ENCODE results near the gene DCUN1D2. TPM values are rescaled to one million over a fixed set of nuclear protein-coding genes. Genes with fewer than 3 reads are reported as not detected.

Gene DCUN1D2
- total RNA-seq, 1 donor from 2014 or later, result 17.0 TPM

- H3K27me3 Mint-ChIP-seq (ENCODE audit: low read depth), result no peaks in the 10 kb centered on the region
These were observed 73.3 kb downstream of the DCUN1D2 start for GRCh38 chr13:113417008-113417751.

GRCh38 chr13:113415825-113416224 is 74.7 kb downstream of the DCUN1D2 start:
- no peak for TF ChIP-seq CTCF (IDR thresholded peaks at IDR 0.05)
- Mint-ChIP-seq H3K27me3 (ENCODE audit: low read depth) (no peaks in the 10 kb centered on the region), H3K27ac (ENCODE audit: unreplicated experiment) (no peak overlapping the region), H3K36me3 (ENCODE audit: low read depth) (peaks cover 10% of the 10 kb centered on the region), H3K4me1 (ENCODE audit: low read depth) (peaks cover 29% of the 10 kb centered on the region), H3K9me3 (ENCODE audit: low read depth) (peaks cover 3% of the 10 kb centered on the region), H3K4me3 (ENCODE audit: unreplicated experiment) (no peak overlapping the region)
- no peak for DNase-seq (ENCODE audit: low spot score)

More at GRCh38 chr13:113417008-113417751, 73.3 kb downstream of the DCUN1D2 start:
- Mint-ChIP-seq H3K27ac (ENCODE audit: unreplicated experiment) (no peak overlapping the region), H3K36me3 (ENCODE audit: low read depth) (peaks cover 10% of the 10 kb centered on the region), H3K9me3 (ENCODE audit: low read depth) (peaks cover 3% of the 10 kb centered on the region), H3K4me1 (ENCODE audit: low read depth) (peaks cover 26% of the 10 kb centered on the region), H3K4me3 (ENCODE audit: unreplicated experiment) (no peak overlapping the region)
- DNase-seq (ENCODE audit: low spot score), result no peak
- TF ChIP-seq CTCF (IDR thresholded peaks at IDR 0.05), result no peak

- H3K4me3 Mint-ChIP-seq (ENCODE audit: unreplicated experiment), result no peak overlapping the region
- H3K4me1 Mint-ChIP-seq (ENCODE audit: low read depth), result peaks cover 37% of the 10 kb centered on the region
- peaks cover 3% of the 10 kb centered on the region for H3K9me3 Mint-ChIP-seq (ENCODE audit: low read depth)
- H3K27ac Mint-ChIP-seq (ENCODE audit: unreplicated experiment), result no peak overlapping the region
- TF ChIP-seq CTCF (IDR thresholded peaks at IDR 0.05), result no peak
- DNase-seq (ENCODE audit: low spot score), result no peak
- peaks cover 6% of the 10 kb centered on the region for H3K36me3 Mint-ChIP-seq (ENCODE audit: low read depth)
- no peaks in the 10 kb centered on the region for H3K27me3 Mint-ChIP-seq (ENCODE audit: low read depth)
These were observed 75.5 kb downstream of the DCUN1D2 start for GRCh38 chr13:113415032-113415431.

- Mint-ChIP-seq H3K9me3 (ENCODE audit: low read depth) (peaks cover 3% of the 10 kb centered on the region), H3K36me3 (ENCODE audit: low read depth) (peaks cover 2% of the 10 kb centered on the region), H3K4me1 (ENCODE audit: low read depth) (peaks cover 44% of the 10 kb centered on the region), H3K27ac (ENCODE audit: unreplicated experiment) (peak overlapping the region; percentile 91), H3K27me3 (ENCODE audit: low read depth) (no peaks in the 10 kb centered on the region), H3K4me3 (ENCODE audit: unreplicated experiment) (no peak overlapping the region)
- no peak for DNase-seq (ENCODE audit: low spot score)
- no peak for TF ChIP-seq CTCF (IDR thresholded peaks at IDR 0.05)
These were observed 76.2 kb downstream of the DCUN1D2 start for GRCh38 chr13:113414335-113414734.

- no peaks in the 10 kb centered on the region for H3K27me3 Mint-ChIP-seq (ENCODE audit: low read depth)
- peaks cover 49% of the 10 kb centered on the region for H3K4me1 Mint-ChIP-seq (ENCODE audit: low read depth)
- peak; percentile 16 for TF ChIP-seq CTCF (IDR thresholded peaks at IDR 0.05)
- peaks cover 2% of the 10 kb centered on the region for H3K36me3 Mint-ChIP-seq (ENCODE audit: low read depth)
- peaks cover 3% of the 10 kb centered on the region for H3K9me3 Mint-ChIP-seq (ENCODE audit: low read depth)
- DNase-seq (ENCODE audit: low spot score), result no peak
- H3K4me3 Mint-ChIP-seq (ENCODE audit: unreplicated experiment), result peak overlapping the region; percentile 36
- peak overlapping the region; percentile 91 for H3K27ac Mint-ChIP-seq (ENCODE audit: unreplicated experiment)
These were observed 76.6 kb downstream of the DCUN1D2 start for GRCh38 chr13:113413898-113414282.

All from chondrocyte (in vitro differentiated cells).